Anterior cingulate cortex (tissue), 58 donors: ENCODE measurements around the gene HPSE.
"Not testable (repeated sequence)": the region's sequence is repeated elsewhere in the genome, so short reads cannot be mapped to it uniquely, and the experiment has no call there.

Source experiments
- DNase-seq, 58 donors: peaks; one replicate each; lab custom pipeline; 2025; lab: John Stamatoyannopoulos, UW

HPSE gene

DNA sequence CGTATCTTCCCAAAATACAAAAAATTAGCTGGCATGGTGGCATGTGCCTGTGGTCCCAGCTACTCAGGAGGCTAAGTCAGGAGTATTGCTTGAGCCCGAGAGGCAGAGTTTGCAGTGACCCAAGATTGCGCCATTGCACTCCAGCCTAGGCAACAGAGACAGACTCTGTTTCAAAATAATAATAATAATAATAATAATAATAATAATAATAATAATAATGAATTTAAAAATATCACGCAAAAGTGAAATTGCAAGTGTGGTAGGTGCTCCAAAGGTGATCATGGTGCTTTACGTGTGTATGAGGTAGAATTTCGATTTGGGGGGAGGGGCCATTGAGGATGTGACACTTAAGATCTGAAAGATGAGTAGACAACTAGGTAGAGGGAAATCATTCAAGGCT is 4.9 kb upstream of the HPSE start:
- no peak for DNase-seq

DNA sequence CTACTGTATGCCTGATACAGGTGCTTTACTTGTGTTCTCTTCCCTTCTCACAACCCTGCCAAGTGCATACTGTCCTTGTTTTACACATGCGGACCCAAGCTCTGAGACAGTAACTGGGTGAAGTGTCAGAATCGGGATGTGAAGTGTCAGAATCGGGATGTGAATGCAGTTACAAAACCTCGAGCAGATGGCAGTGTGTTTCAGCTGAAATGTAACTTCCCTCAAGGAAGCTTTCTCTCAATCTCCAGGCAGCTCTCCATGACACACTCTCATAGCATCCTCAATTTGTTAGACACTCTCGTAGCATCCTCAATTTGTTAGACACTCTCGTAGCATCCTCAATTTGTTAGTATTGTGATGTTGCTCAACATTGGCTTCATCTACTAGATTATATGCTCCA is 1.1 kb upstream of the HPSE start:
- peak in 7 of 58 donors; percentile 1 to 36 (median 9) for DNase-seq

- DNase-seq: no peak
Observed at GRCh38 chr4:83331956-83332355, 2.7 kb downstream of the HPSE start.

- no peak for DNase-seq
Observed at GRCh38 chr4:83329521-83330110, 5.0 kb downstream of the HPSE start.

- DNase-seq: no peak
Observed at GRCh38 chr4:83328521-83329187, 6.0 kb downstream of the HPSE start.

GRCh38 chr4:83326546-83326945 is 8.1 kb downstream of the HPSE start:
- peak in 1 of 58 donors; percentile 3 for DNase-seq

- DNase-seq: not testable (repeated sequence)
Observed at GRCh38 chr4:83325306-83325705, 9.3 kb downstream of the HPSE start.

GRCh38 chr4:83323136-83323535 is 11.5 kb downstream of the HPSE start:
- DNase-seq: no peak

- peak in 33 of 58 donors; percentile 1 to 54 (median 13) for DNase-seq
Observed at GRCh38 chr4:83320548-83320947, 14.1 kb downstream of the HPSE start.

- no peak for DNase-seq
Observed at GRCh38 chr4:83318666-83319065, 16.0 kb downstream of the HPSE start.

DNA sequence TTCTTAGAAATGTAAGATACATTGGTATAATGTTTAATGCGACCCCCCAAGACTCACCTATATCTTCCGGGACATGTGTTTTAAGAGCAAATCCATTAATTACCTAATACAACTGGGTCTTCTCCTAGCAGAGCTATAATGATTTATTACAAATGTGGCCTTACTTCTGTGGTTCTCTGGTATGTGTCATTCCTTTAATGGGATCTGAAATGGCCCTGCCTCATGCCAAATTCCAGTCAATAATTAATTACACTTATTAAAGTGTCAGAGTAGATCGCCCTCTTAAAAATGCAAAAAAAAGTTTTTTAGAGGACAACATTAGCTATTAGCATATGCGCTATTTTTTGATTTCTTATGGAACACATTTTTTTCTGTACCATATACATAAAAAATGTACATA is 17.0 kb downstream of the HPSE start:
- DNase-seq: no peak

GRCh38 chr4:83316459-83317165 is 18.0 kb downstream of the HPSE start:
- DNase-seq: no peak

DNA sequence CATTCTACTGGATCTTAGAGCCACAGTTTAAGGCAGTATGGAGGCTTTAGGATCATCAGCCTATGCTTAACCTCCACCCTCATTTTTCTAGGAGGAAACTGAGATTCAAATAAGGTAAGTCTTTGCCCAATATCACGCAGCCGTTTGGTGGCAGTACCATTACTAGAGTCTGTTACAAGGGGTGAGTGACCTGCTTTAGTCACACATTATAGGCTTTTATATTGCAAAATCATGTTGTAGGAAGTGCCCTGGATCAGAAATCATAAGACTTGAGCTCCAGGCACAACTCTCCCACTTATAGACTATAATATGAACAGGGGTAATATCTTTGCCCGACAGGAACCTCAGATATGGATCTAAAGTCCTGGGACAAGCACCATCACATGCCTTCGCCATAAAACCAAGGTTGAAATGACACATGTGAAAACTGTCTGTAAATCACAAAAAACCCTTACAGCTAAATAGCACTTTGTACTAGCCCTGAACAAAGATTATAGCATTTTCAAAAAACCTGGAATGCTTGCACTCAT is 19.2 kb downstream of the HPSE start:
- DNase-seq: no peak

DNA sequence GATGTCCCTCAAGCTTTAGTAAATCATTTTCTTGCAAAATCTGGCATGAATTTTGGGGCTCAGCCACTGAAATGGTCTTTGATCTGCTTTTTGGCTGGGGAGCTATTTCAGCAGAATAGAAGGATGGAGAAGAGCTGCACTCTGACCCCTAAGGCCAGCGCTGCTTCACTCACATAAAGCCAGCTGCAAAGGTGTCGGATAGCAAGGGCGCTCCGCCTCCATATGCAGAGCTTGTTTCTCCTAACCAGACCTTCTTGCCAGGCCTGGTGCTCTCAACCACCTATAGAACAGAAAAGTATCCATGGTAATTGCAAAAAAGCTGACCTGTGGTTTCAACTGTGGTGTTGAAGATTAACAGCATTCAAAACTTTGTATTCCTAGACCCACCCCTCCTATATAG is 26.0 kb downstream of the HPSE start:
- no peak for DNase-seq

DNA sequence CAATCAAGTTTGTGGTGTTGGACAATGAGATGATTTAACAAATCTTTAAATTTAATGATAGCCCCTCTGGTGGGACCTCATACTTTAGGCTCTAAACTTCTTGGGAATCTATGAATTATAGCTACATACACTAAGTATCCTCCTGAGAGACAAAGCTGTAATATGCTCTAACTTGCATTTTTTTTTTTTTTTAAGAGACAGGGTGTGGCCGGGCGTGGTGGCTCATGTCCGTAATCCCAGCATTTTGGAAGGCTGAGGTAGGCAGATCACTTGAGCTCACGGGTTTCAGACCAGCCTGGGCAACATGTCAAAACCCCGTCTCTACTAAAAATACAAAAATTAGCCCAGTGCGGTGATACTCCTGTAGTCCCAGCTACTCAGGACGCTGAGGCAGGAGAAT is 26.7 kb downstream of the HPSE start:
- no peak for DNase-seq

DNA sequence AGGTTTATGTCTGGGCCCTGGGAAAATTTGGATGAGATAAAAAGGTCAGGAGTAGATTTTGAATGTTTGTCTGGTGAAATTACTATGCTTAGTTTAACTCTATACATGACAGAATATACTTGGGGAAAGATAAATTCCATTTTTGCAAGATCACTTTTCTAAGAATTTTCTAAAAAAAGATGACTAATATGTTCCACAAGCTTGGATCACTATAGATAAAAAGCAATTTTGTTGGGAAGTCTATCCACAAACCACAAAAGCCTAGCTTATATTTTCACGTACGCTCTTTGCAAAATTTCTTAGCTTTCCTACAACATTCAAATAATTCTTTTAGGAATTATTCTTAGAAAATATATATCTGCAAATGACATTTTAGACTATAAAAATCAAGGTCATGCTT is 29.5 kb downstream of the HPSE start:
- no peak for DNase-seq

DNA sequence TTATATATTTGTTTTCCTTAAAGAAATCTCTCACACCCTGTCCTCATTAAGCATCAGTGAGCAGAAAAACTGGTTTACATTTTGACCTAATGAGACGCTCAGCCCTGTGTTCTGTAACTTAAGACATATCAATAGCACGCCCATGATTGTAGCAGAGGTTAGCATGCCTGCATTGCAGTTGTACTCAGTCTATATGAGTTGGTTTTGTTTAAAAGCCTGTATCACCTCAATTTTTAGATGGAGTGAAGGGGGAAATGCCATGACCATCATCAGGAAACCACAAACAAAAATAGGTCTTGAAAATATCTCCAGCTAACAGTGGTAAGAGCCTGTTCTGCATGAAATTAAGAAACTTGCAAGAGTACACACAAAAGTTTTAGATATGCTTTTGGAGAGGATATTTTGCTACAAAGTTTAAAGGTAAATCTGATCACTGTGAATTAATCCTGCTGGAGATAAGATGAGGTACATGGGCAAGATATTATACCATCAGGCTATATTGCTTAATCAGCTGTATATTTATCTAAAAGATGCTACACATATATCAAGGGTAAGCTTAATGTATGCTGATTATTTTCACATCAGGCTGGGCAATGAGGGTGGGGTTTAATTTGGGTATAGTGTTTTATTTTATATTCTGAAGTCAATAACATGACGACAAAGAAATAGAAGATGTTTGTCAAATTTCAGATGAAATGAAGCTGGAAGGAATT is 36.9 kb downstream of the HPSE start:
- no peak for DNase-seq

GRCh38 chr4:83293305-83294046 is 41.2 kb downstream of the HPSE start:
- DNase-seq: no peak

GRCh38 chr4:83290059-83290774 is 44.4 kb downstream of the HPSE start:
- DNase-seq: not testable (repeated sequence)

GRCh38 chr4:83288381-83288780 is 46.3 kb downstream of the HPSE start:
- DNase-seq: not testable (repeated sequence)
